Osteocyte (in vitro differentiated cells): Measurements from ENCODE around the gene SLC25A10. TPM values are rescaled to one million over a fixed set of nuclear protein-coding genes. Genes with fewer than 3 reads are reported as not detected.

Source experiments
- DNase-seq: peaks from one replicate; pipeline ENCODE4 v3.0.0; 2021; ENCODE audit warnings: mixed read lengths; ENCODE audit not compliant: unreplicated experiment; ENCODE audit errors: extremely low spot score
- H3K27ac Mint-ChIP-seq: one replicate; pipeline ENCODE4 v1.8.0; 2021; ENCODE audit warnings: mild to moderate bottlenecking, mixed read lengths; ENCODE audit not compliant: unreplicated experiment
- H3K27me3 Mint-ChIP-seq: one replicate; pipeline ENCODE4 v1.8.0; 2021; ENCODE audit warnings: mixed read lengths; ENCODE audit not compliant: unreplicated experiment
- H3K36me3 Mint-ChIP-seq: one replicate; pipeline ENCODE4 v1.8.0; 2021; ENCODE audit warnings: mixed read lengths; ENCODE audit not compliant: unreplicated experiment
- H3K4me1 Mint-ChIP-seq: one replicate; pipeline ENCODE4 v1.8.0; 2021; ENCODE audit warnings: mixed read lengths; ENCODE audit not compliant: unreplicated experiment
- H3K4me3 Mint-ChIP-seq: one replicate; pipeline ENCODE4 v1.8.0; 2021; ENCODE audit warnings: mild to moderate bottlenecking, moderate library complexity, mixed read lengths; ENCODE audit not compliant: unreplicated experiment
- H3K9me3 Mint-ChIP-seq: one replicate; pipeline ENCODE4 v1.8.0; 2021; ENCODE audit warnings: mixed read lengths; ENCODE audit not compliant: unreplicated experiment
- CTCF ChIP-seq: fragments of 200-600 bp; sonication (generic); IDR thresholded peaks from 2 replicates; pipeline ENCODE4 v1.5.0; 2021; ENCODE audit warnings: antibody characterized with exemption, mild to moderate bottlenecking, moderate library complexity
- total RNA-seq: library from RNA; stranded (reverse); gene quantifications from 2 replicates; pipeline ENCODE4 v1.2.1, GENCODE V29; 2021

Gene SLC25A10
- total RNA-seq, 1 donor from 2014 or later, result 9.5 TPM

- Mint-ChIP-seq H3K9me3 (no peaks in the 10 kb centered on the region), H3K4me1 (peaks cover 24% of the 10 kb centered on the region), H3K4me3 (no peak overlapping the region), H3K36me3 (peaks cover 13% of the 10 kb centered on the region), H3K27ac (no peak overlapping the region), H3K27me3 (no peaks in the 10 kb centered on the region)
- no peak for DNase-seq
- TF ChIP-seq CTCF, result no peak
Observed at GRCh38 chr17:81706757-81707624, 5.1 kb upstream of the SLC25A10 start.

- H3K4me3 Mint-ChIP-seq, result no peak overlapping the region
- H3K9me3 Mint-ChIP-seq, result no peaks in the 10 kb centered on the region
- peaks cover 13% of the 10 kb centered on the region for H3K36me3 Mint-ChIP-seq
- H3K27ac Mint-ChIP-seq, result no peak overlapping the region
- no peaks in the 10 kb centered on the region for H3K27me3 Mint-ChIP-seq
- no peak for DNase-seq
- TF ChIP-seq CTCF, result no peak
- H3K4me1 Mint-ChIP-seq, result peaks cover 19% of the 10 kb centered on the region
Observed at GRCh38 chr17:81707725-81708646, 4.1 kb upstream of the SLC25A10 start.

- no peak for TF ChIP-seq CTCF
- Mint-ChIP-seq H3K27ac (no peak overlapping the region), H3K36me3 (peaks cover 13% of the 10 kb centered on the region), H3K4me1 (peaks cover 24% of the 10 kb centered on the region), H3K4me3 (no peak overlapping the region), H3K27me3 (no peaks in the 10 kb centered on the region), H3K9me3 (no peaks in the 10 kb centered on the region)
- no peak for DNase-seq
Observed at GRCh38 chr17:81708739-81709185, 3.3 kb upstream of the SLC25A10 start.

GRCh38 chr17:81710514-81711308 is 1.4 kb upstream of the SLC25A10 start:
- Mint-ChIP-seq H3K4me1 (peaks cover 26% of the 10 kb centered on the region), H3K27me3 (no peaks in the 10 kb centered on the region), H3K27ac (peak overlapping the region; percentile 68), H3K9me3 (no peaks in the 10 kb centered on the region), H3K36me3 (peaks cover 7% of the 10 kb centered on the region), H3K4me3 (peak overlapping the region; percentile 68)
- DNase-seq, result no peak
- no peak for TF ChIP-seq CTCF
